GM04504 (cell line): ENCODE data around the gene IQCE.
"Not testable (repeated sequence)": the region's sequence is repeated elsewhere in the genome, so short reads cannot be mapped to it uniquely, and the experiment has no call there.

Experiments used
- DNase-seq: peaks from one replicate; pipeline ENCODE4 v3.0.0-alpha.2; 2012; ENCODE audit warnings: low read depth

IQCE gene

DNA sequence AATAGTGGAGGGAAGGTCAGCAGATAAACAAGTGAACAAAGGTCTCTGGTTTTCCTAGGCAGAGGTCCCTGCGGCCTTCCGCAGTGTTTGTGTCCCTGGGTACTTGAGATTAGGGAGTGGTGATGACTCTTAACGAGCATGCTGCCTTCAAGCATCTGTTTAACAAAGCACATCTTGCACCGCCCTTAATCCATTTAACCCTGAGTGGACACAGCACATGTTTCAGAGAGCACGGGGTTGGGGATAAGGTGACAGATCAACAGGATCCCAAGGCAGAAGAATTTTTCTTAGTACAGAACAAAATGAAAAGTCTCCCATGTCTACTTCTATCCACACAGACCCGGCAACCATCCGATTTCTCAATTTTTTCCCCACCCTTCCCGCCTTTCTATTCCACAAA, 25.2 kb upstream of the IQCE start:
- DNase-seq = not testable (repeated sequence)

GRCh38 chr7:2534214-2534613, 24.6 kb upstream of the IQCE start:
- DNase-seq = not testable (repeated sequence)

GRCh38 chr7:2535872-2536627, 22.7 kb upstream of the IQCE start:
- not testable (repeated sequence) for DNase-seq

DNA sequence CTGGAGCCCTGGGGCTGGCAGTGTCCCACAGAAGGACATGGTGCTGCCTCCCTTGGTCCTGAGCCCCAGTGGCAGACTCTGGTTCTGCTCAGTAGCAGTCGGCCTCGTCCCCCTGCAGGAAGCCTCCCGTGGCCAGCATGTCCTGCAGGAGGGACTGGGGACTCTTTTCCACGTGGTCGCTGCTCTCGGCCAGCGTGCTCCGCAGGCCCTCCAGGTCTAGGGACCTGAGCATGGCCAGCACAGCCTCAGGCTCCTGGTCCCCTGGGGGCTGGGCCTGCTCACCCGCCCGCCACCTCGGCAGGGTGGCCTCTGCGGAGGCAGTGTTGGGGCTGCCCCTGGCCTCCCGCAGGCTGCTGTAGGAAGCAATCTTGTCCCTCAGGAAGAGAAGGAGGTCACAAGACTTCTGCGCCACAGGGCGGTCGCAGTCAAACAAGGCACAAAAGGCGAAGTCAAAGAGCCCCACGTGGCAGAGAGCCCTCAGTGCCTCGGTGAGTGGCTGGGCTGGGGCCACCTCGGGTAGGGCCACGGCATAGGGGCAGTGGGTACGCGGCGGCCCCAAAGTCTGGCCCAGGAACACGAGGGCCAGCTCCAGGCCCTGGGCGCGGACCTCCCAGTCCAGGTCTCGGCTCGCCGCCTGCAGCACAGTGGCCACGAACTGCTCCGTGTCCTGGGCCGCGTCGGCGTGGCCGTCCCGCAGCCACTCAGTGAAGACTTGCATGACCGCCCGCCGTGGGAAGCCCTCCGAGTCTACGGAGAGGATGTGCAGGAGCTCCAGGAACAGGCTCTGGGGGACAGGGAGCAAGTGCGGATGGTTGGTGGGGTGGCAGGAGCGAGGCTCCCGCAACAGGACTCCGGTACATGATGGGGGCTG, 20.6 kb upstream of the IQCE start:
- no peak for DNase-seq

GRCh38 chr7:2539031-2539911, 19.5 kb upstream of the IQCE start:
- DNase-seq = no peak

DNA sequence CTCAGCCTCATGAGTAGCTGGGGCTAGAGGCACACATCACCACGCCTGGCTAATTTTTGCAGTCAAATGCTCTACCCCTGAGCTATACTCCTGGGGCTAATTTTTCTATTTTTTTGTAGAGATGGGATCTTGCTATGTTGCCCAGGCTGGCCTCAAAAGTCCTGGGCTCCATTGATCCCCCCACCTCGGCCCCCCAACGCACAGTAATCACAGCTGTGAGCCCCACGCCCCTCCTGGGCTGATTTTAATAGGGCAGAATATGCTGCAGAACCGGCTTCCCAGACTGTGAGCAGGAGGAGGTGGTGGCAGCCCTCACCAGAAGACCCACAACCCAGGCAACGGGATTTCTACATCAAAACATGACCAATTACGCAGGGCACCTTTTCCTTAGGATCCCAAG, 18.6 kb upstream of the IQCE start:
- DNase-seq = no peak

DNA sequence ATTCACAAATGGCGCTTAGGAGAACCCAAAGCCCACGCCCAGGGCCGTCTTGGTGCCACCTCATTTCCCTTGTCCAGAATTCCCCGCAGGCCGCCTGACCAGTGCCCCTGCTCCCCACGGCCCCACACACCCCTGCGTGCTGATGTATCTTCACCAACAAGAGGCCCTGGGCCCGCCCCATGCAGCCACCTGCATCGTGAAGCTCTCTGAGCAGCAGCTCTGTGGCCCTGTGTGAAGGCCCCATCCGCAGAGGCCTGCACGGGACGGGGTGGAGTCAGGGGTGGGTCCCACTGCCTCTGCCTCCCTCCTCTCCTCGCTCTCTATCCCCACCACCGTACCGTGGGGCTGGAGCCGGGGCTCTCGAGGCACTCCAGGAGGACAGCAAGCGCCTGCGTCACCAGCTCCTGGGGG, 18.1 kb upstream of the IQCE start:
- DNase-seq = no peak

GRCh38 chr7:2541291-2542010, 17.3 kb upstream of the IQCE start:
- no peak for DNase-seq

DNA sequence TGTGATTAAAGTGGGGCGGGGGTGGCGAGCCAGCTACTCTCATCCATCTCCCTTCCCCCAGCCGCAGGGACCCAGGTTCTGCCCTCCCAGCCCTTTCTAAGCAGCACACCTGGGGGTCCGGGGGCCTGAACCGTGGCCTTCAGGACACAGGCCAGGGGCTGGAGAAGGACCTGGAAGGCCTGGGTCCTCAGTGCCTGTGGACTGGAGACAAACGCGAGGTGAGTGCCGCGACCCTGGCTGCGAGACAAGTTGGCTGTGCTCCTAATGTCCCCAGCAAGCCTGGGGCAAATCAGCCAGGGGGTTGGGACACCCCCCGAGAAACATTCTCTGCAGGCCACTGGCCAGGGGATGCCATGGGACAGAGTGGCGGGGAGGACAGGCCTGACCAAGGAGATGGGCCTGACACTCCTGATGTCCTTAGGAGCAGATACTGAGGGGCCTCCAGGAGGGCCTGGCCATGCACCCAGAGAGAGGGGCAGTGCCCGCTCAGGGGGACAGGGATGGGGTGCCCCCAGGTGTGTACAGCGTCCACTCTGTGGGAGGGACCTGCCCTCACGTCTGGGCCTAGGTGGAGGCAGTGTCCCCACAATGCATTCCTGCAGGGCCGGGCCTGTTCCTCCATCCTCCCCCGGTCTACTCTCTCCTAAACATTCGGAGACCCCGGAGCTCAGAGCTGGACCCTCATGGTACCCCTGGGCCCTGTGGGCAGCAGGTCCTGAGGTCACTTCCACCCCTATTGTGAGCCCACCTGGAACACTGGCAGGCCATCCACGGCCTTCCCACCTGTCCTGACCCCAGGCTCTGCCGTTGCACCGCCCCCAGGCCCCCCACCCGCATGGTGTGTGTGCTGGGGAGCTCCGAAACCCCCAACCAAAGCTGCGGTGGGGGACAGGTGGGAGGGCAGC, 16.5 kb upstream of the IQCE start:
- DNase-seq = no peak

DNA sequence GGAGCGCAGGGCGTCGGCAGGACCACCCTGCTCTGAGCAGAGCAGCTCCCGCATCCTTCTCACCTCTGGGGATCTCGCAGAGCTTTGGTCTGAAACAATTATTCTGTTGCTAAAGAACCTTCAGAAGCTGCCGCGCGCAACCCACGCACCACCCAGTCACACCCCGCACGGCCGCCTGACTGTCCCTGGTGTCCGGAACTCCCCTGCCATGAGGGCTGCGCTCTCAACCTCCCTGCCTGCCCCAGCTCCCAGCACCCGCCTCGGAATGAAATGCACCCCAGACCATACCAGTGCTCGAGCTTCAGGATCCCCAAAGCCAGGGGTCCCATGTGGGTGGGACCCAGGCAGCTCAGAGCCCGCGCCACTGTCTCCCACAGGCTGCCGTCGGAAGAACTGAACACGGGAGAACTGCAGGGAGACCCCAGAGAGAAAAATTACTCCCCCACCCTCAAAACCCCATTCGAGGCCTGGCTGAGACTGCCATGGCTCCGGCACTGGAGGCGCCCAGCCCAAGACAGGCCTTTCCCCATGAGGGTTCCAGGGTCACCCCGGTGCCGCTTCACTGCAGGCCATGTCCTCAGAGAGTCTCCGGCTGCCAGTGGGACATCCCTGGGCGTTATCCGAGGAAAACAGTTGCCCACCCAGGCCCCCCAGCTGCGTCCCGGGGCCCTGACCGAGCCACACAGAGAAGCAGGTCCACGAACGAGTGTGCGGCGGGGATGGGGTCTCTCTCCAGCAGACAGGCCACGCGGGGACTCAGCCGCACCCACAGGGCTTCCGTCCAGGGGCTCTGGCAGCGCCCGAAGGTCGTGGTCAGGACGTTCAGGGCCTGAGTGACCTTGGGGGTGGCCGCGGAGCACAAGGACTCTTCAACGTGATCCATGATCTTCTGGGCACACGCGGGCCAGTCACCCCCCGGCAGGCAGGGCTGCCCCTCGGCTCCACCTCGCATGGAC, 15.6 kb upstream of the IQCE start:
- no peak for DNase-seq

DNA sequence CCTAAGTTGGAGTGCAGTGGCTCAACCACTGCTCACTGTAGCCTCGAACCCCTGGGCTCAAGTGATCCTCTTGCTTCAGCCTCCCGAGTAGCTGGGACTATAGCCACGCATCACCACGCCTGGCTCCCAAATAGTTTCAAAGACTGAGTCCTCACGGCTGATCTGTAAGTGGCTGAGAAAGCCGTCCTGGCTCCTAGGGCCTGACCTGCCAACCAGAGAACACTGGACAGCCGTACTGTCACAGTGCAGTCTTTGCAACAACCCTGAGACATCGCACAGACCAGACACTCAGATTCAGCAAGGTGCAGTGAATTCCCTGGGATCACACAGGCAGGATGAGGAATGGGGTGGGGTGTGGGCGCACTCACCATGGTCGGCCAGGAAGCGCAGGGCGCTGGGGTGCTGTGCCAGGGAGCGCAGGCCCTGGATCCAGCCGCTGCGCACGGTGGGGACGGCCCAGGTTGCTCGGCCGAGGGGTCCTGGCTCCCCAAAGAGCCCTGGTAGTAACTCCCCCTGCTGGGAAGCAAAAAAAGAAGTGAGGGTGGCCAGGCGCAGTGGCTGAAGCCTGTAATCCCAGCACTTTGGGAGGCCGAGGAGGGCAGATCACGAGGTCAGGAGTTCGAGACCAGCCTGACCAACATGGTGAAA, 14.1 kb upstream of the IQCE start:
- DNase-seq = no peak

DNA sequence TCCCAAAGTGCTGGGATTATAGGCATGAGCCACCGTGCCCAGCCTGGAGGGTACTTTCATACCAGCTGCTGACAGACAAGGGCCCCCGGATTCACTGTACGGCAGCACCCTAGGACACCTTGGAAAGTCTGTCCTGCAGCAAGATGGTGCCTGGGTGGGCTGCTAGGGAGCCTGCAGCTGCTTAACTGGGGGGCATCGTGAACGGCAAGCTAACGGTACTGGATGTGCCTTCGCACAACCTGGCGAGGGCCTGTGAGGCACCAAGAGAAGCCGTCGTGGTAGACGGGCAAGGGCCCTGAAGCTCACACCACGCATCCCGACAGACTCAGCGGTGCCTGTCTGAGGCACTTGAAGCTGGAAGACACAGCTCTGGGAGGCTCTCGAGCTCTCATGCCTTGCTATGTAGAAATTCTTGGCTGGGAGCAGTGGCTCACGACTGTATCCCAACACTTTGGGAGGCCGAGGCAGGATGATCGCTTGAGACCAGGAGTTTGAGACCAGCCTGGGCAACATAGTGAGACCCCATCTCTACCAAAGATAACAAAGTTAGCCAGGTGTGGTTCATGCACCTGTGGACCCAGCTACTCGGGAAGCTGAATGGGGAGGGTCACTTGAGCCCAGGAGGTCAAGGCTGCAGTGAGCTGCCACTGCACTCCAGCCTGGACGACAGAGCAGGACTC, 12.9 kb upstream of the IQCE start:
- no peak for DNase-seq

GRCh38 chr7:2546776-2547586, 11.8 kb upstream of the IQCE start:
- DNase-seq = no peak

GRCh38 chr7:2551418-2551817, 7.4 kb upstream of the IQCE start:
- no peak for DNase-seq

GRCh38 chr7:2553108-2553507, 5.7 kb upstream of the IQCE start:
- no peak for DNase-seq

DNA sequence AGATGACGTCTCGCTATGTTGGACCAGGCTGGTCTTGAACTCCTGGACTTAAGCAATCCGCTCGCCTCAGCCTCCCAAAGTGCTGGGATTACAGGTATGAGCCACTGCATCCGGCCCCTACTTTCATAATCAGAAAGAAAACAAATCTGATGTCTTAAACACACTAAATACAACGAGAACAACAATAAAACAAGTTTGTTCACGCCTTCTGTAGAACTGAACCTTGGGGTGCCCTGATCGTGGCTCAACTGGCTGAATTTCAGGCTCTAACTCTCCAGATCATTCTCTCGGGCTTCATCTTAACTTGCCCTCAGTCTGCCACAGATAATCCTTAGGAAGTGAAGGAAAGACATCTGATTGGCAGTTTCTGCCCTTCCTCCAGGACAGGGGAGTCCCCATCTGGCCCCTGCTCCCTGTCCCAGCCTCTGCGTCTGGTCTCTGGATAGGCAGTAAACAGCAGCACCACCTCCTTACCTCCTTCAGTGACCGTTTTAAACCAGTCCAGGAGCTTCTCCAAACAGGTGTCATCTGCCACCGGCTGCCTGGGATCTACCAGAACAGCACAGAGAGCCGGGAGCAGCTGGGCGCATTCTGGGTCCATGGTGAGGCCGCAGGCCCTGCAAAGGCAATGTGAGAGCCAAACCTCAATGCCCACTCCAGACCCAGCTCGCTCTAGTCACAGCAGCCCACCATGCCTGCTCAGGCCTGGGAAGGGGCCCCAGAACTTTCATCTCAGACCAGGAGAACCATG, 4.8 kb upstream of the IQCE start:
- no peak for DNase-seq

GRCh38 chr7:2554661-2555111, 4.1 kb upstream of the IQCE start:
- DNase-seq = no peak
